ENCODE results near the gene EIF4G2. TPM values are rescaled to one million over a fixed set of nuclear protein-coding genes. Genes with fewer than 3 reads are reported as not detected.

Gene EIF4G2
- total RNA-seq, 1 donor from 2014 or later: 1,184 TPM

DNA sequence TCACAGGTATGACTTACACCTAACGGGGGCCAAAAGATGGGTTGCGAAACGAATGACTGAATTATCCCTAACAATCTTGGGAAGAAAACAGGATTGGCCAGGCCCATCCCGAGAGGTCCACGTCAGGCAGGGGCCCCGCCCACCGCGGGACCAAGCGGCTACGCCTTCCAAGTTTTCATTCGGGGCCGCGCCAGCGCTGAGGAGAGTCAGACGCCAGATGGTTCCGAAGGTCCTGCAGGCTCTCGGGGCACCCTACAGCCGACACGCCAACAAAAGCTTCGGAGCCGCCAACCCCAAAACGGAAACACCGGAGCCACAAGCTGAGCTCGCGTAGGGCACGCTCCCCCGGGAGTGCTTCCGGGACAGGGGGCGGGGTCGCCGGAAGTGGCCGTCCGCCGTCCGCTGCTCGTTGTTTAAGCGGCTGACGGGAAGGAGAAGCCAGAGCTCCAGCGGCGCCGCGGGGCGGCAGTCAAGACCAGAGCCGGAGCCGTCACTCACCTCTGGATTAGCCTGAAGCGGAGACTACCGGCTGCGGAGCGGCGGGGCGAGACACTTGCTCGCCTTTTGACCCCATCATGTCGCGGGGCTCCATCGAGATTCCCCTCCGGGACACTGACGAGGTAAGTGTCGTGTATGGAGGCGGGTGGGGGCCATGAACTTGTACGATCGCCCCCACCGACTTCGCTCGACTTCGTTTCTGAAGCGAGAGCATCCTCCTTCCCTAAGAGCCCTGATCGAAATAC, 57.7 kb downstream of the EIF4G2 start, which contains the start of gene CTR9:
Gene CTR9 (plus strand): TSS at position 409 of the 743 bp plus-strand sequence. CDS start 167 bp downstream, at position 576.
- H3K4me1 Mint-ChIP-seq (ENCODE audit: unreplicated experiment): peaks cover 4% of the 10 kb centered on the region
- H3K27me3 Mint-ChIP-seq (ENCODE audit: unreplicated experiment): peaks cover 3% of the 10 kb centered on the region
- H3K4me3 Mint-ChIP-seq (ENCODE audit: unreplicated experiment): peak within 1 kb of the TSS; percentile 96
- peaks cover 10% of the 10 kb centered on the region for H3K36me3 Mint-ChIP-seq (ENCODE audit: low read depth, unreplicated experiment)
- H3K9me3 Mint-ChIP-seq (ENCODE audit: unreplicated experiment): no peaks in the 10 kb centered on the region
- peak; percentile 92 for DNase-seq (ENCODE audit: low spot score)
- H3K27ac Mint-ChIP-seq (ENCODE audit: unreplicated experiment): peak within 1 kb of the TSS; percentile 72
- TF ChIP-seq, protein P1, sequence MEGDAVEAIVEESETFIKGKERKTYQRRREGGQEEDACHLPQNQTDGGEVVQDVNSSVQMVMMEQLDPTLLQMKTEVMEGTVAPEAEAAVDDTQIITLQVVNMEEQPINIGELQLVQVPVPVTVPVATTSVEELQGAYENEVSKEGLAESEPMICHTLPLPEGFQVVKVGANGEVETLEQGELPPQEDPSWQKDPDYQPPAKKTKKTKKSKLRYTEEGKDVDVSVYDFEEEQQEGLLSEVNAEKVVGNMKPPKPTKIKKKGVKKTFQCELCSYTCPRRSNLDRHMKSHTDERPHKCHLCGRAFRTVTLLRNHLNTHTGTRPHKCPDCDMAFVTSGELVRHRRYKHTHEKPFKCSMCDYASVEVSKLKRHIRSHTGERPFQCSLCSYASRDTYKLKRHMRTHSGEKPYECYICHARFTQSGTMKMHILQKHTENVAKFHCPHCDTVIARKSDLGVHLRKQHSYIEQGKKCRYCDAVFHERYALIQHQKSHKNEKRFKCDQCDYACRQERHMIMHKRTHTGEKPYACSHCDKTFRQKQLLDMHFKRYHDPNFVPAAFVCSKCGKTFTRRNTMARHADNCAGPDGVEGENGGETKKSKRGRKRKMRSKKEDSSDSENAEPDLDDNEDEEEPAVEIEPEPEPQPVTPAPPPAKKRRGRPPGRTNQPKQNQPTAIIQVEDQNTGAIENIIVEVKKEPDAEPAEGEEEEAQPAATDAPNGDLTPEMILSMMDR (IDR thresholded peaks at IDR 0.05; ENCODE audit: unreplicated experiment): no peak

DNA sequence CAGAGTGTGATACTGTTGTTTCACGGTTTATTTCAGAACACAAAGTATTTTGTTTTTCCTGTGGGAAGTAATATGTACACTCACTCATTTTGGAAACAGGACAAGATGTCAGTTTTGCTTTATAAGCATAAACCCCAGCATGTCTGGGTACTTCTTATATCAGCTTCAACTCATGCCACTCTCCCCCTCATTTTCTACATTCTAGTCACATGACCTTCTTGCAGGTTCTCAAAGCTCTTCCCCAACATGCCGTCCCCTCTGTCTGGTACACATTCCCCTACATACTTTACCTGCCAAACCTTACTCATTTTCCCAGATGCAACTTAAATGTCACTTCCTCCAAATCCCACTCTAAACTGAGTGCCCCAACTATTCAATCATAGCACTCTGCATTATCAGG, 59.2 kb downstream of the EIF4G2 start:
- Mint-ChIP-seq H3K9me3 (ENCODE audit: unreplicated experiment) (no peaks in the 10 kb centered on the region), H3K27ac (ENCODE audit: unreplicated experiment) (no peak overlapping the region), H3K4me3 (ENCODE audit: unreplicated experiment) (no peak overlapping the region), H3K36me3 (ENCODE audit: low read depth, unreplicated experiment) (no peaks in the 10 kb centered on the region), H3K4me1 (ENCODE audit: unreplicated experiment) (peaks cover 4% of the 10 kb centered on the region), H3K27me3 (ENCODE audit: unreplicated experiment) (peaks cover 3% of the 10 kb centered on the region)
- DNase-seq (ENCODE audit: low spot score): no peak
- TF ChIP-seq, protein P1 (IDR thresholded peaks at IDR 0.05; ENCODE audit: unreplicated experiment): no peak

DNA sequence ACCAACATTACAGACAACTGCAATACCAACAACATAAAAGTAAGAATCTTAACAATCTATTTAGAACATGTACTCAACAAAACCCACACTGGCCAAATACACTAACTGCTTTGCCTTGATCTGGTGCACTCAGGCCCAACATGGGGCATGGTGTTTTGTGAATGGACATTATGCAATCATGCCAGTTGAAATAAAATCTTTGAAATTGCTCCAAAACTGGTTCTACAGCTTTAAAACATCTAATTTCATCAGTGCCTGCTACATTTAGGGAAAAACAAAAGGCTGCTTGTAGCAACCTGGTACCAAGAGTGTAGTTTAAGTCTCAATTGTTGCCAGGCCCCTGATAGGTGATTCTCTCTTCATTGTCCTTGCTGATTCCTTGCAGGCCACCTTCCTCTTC, 61.0 kb downstream of the EIF4G2 start:
- Mint-ChIP-seq H3K4me1 (ENCODE audit: unreplicated experiment) (peaks cover 4% of the 10 kb centered on the region), H3K9me3 (ENCODE audit: unreplicated experiment) (no peaks in the 10 kb centered on the region), H3K4me3 (ENCODE audit: unreplicated experiment) (no peak overlapping the region), H3K27me3 (ENCODE audit: unreplicated experiment) (peaks cover 3% of the 10 kb centered on the region), H3K27ac (ENCODE audit: unreplicated experiment) (no peak overlapping the region), H3K36me3 (ENCODE audit: low read depth, unreplicated experiment) (no peaks in the 10 kb centered on the region)
- DNase-seq (ENCODE audit: low spot score): no peak
- TF ChIP-seq, protein P1 (IDR thresholded peaks at IDR 0.05; ENCODE audit: unreplicated experiment): no peak

Other genes with a start within 250 kb of the EIF4G2 start
- not detected for gene LYVE1, start 240.3 kb downstream of the EIF4G2 start, total RNA-seq (ENCODE audit: unreplicated experiment)
- gene IRAG1, start 115.2 kb downstream of the EIF4G2 start, total RNA-seq (ENCODE audit: unreplicated experiment): 8.7 TPM
- 43.5 TPM for gene CTR9, start 57.7 kb downstream of the EIF4G2 start, total RNA-seq (ENCODE audit: unreplicated experiment)
- 55.0 TPM for gene ZBED5, start 49.1 kb upstream of the EIF4G2 start, total RNA-seq (ENCODE audit: unreplicated experiment)

All from endothelial cell (in vitro differentiated cells).